HCT116 (cell line): ENCODE data around the gene SLC22A23. TPM values are rescaled to one million over a fixed set of nuclear protein-coding genes. Genes with fewer than 3 reads are reported as not detected.

ENCODE experiments used
- ATAC-seq: fragments of 200-7000 bp; cut with Tn5 transposase; 2 replicates; pipeline ENCODE4 v1.9.1; 2020; ENCODE audit warnings: mild to moderate bottlenecking, moderate library complexity
- BruUV-seq: library from RNA; stranded (reverse); fragments of 400-500 nt; replicated peaks from 2 replicates; lab custom pipeline; 2021; lab: Mats Ljungman, UMichigan
- CTCF ChIA-PET: fragments of 300-600 bp; sonication (Branson Sonifier 250); formaldehyde crosslinking; loops from one replicate; lab custom pipeline; 2021; ENCODE audit warnings: antibody characterized with exemption; lab: Charles Lee
- POLR2A ChIA-PET: fragments of 300-600, 350-600 bp; sonication (Branson Sonifier 250); formaldehyde crosslinking; loops from one replicate; lab custom pipeline; 2021; ENCODE audit warnings: antibody characterized with exemption; lab: Charles Lee
- RAD21 ChIA-PET, 2 experiments: fragments of 300-600 bp; sonication (Branson Sonifier 250); formaldehyde crosslinking; loops; one replicate each; lab custom pipeline; 2023; ENCODE audit warnings: low total read pairs in 2 of 2; ENCODE audit not compliant: uncharacterized antibody in 2 of 2, unreplicated experiment in 2 of 2, low non-redundant PET in 1 of 2; lab: Charles Lee
- DNase-seq: peaks from one replicate; pipeline ENCODE4 v3.0.0-alpha.2; 2010; ENCODE audit warnings: low read depth, low spot score
- H2AFZ ChIP-seq: fragments of 200-600 bp; shearing (Covaris generic), sonication (generic); 2 replicates; pipeline ENCODE4 v1.6.1; 2017; ENCODE audit warnings: low read depth, mixed run types, mixed read lengths, antibody characterized with exemption, low read length; ENCODE audit not compliant: poor library complexity, severe bottlenecking
- H3K27ac ChIP-seq: 2 replicates; pipeline ENCODE4 v1.5.1; 2012; ENCODE audit warnings: low read depth, low read length
- H3K27me3 ChIP-seq: fragments of 200-600 bp; sonication (generic); 2 replicates; pipeline ENCODE4 v1.6.1; 2016; ENCODE audit warnings: mixed run types, low read length, mixed read lengths; ENCODE audit not compliant: insufficient read depth
- H3K36me3 ChIP-seq, 2 experiments: fragments of 200-500 bp in 1 of 2; fragments of 200-600 bp in 1 of 2; sonication (Bioruptor generic) in 1 of 2; sonication (generic) in 1 of 2; 2 replicates each; pipeline versions ENCODE4 v1.5.1 to v1.6.1; 2014 to 2016; ENCODE audit warnings: low read length in 2 of 2, inconsistent platforms in 1 of 2, mixed read lengths in 1 of 2, mixed run types in 1 of 2; ENCODE audit not compliant: insufficient read depth in 2 of 2, control insufficient read depth in 1 of 2
- H3K4me1 ChIP-seq, 2 experiments: fragments of 200-600 bp in 1 of 2; sonication (generic) in 1 of 2; 2 replicates each; pipeline versions ENCODE4 v1.5.1 to v1.6.1; 2012 to 2017; ENCODE audit warnings: low read length in 2 of 2, inconsistent platforms in 1 of 2, mild to moderate bottlenecking in 1 of 2, mixed read lengths in 1 of 2, mixed run types in 1 of 2, moderate library complexity in 1 of 2; ENCODE audit not compliant: insufficient read depth in 2 of 2, control insufficient read depth in 1 of 2
- H3K4me2 ChIP-seq: fragments of 200-600 bp; sonication (generic); 2 replicates; pipeline ENCODE4 v1.6.1; 2017; ENCODE audit warnings: mixed run types, low read length, mixed read lengths
- H3K4me3 ChIP-seq, 2 experiments: fragments of 200-600 bp in 1 of 2; sonication (generic) in 1 of 2; replicated peaks in 1 of 2; 2 replicates each; pipeline ENCODE4 v1.5.1; 2011 to 2016; ENCODE audit warnings: low read length in 2 of 2, control low read depth in 1 of 2, low read depth in 1 of 2, mild to moderate bottlenecking in 1 of 2, mixed read lengths in 1 of 2, mixed run types in 1 of 2
- H3K79me2 ChIP-seq: fragments of 200-600 bp; sonication (generic); 2 replicates; pipeline ENCODE4 v1.6.1; 2017; ENCODE audit warnings: mild to moderate bottlenecking, mixed run types, low read length, moderate library complexity, mixed read lengths; ENCODE audit not compliant: insufficient read depth
- H3K9ac ChIP-seq: fragments of 200-600 bp; sonication (generic); 2 replicates; pipeline ENCODE4 v1.6.1; 2016; ENCODE audit warnings: low read length, mixed read lengths
- H3K9me2 ChIP-seq: fragments of 200-600 bp; sonication (generic), shearing (Covaris generic); 2 replicates; pipeline ENCODE4 v1.6.1; 2017; ENCODE audit warnings: mixed run types, mild to moderate bottlenecking, moderate library complexity; ENCODE audit not compliant: insufficient read depth
- H3K9me3 ChIP-seq, 2 experiments: fragments of 200-500 bp in 1 of 2; fragments of 200-600 bp in 1 of 2; sonication (Bioruptor generic) in 1 of 2; sonication (generic) in 1 of 2; 2 replicates each; pipeline ENCODE4 v1.6.1; 2014 to 2017; ENCODE audit warnings: low read length in 2 of 2, mixed read lengths in 2 of 2, inconsistent platforms in 1 of 2, low read depth in 1 of 2, mild to moderate bottlenecking in 1 of 2, mixed run types in 1 of 2, moderate library complexity in 1 of 2; ENCODE audit not compliant: control insufficient read depth in 1 of 2, insufficient read depth in 1 of 2
- H4K20me1 ChIP-seq: fragments of 200-600 bp; sonication (generic), shearing (Covaris generic); 2 replicates; pipeline ENCODE4 v1.6.1; 2017; ENCODE audit warnings: mixed run types, mild to moderate bottlenecking, moderate library complexity; ENCODE audit not compliant: insufficient read depth
- CTCF ChIP-seq, 3 experiments: fragments of 200-600 bp in 1 of 3; sonication (generic) in 1 of 3; IDR thresholded peaks in 2 of 3; conservative IDR thresholded peaks in 1 of 3; 2 replicates each; pipeline ENCODE4 v1.5.1; 2012 to 2017; ENCODE audit warnings: low read depth in 2 of 3, low read length in 2 of 3, antibody characterized with exemption in 1 of 3, borderline replicate concordance in 1 of 3, control low read depth in 1 of 3, mild to moderate bottlenecking in 1 of 3, mixed read lengths in 1 of 3, mixed run types in 1 of 3, moderate library complexity in 1 of 3; ENCODE audit not compliant: insufficient read depth in 1 of 3
- POLR2A ChIP-seq: IDR thresholded peaks from 2 replicates; pipeline ENCODE4 v1.7.0; 2011; ENCODE audit warnings: borderline replicate concordance; ENCODE audit not compliant: insufficient read depth, insufficient read length; ENCODE audit errors: extremely low read depth
- SIN3A ChIP-seq: IDR thresholded peaks from 2 replicates; pipeline ENCODE4 v1.6.1; 2012; ENCODE audit warnings: low read depth
- ZNF274 ChIP-seq: fragments of 200-500 bp; sonication (Bioruptor generic); IDR thresholded peaks from 2 replicates; pipeline ENCODE4 v1.6.1; 2014; ENCODE audit warnings: mild to moderate bottlenecking, low read depth, low read length, inconsistent platforms
- intact Hi-C: fragments of 100-400 bp; cut with micrococcal nuclease; formaldehyde crosslinking; loops from 2 replicates; pipeline ENCODE4 v1.10.0; 2022
- total RNA-seq: library from RNA; stranded (reverse); gene quantifications from one replicate; pipeline ENCODE4 v1.2.1, GENCODE V29; 2021; ENCODE audit not compliant: unreplicated experiment
- TF ChIP-seq, protein P1 (sequence below): IDR thresholded peaks from 2 replicates; pipeline ENCODE4 v1.6.1; 2011; ENCODE audit warnings: mild to moderate bottlenecking, low read length, moderate library complexity; ENCODE audit not compliant: insufficient replicate concordance; ENCODE audit errors: extremely low read depth

Gene SLC22A23
- total RNA-seq, 1 experiment from 2014 or later, result 11.5 TPM

DNA sequence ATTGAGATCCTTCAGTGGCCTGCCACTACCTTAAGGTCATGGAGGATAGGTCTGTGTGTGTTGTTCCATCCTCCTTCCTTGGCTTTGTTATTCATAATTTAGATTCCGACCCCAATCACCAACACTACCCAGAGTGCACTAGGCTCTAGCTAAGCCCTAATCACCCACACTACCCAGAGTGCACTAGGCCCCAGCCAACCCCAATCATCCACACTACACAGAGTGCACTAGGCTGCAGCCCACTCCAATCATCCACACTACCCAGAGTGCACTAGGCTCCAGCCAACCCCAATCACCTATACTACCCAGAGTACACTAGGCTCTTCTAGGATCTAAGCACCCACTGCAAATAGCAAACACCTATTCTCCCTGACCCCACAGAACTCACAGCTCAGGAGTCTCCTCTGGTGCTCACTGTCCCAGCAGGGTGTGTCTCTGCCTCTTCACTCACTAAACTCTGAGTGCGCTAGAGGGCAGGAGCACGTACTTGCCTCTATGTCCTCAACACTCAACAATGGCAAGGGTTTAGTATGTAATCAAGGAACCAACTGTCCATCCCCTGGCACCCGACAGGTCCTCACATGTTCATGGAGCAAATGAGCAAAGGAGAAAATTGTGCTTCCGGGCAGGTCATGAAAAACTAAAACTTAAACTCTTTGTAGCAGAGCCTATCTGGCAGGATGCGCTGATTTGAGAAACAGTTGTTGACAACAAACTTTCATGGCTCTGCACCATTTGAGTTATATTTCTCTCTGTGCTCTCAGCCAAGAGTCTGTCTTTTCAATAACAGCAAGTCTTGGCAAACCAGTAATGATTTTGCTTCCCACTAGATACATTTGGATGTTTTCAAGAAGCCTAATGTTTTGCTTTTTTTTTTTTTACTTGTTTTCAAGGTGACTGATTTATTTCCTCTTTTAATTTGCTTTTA is 54.3 kb downstream of the SLC22A23 start:
- no peaks in the 10 kb centered on the region for H3K36me3 ChIP-seq
- CTCF ChIA-PET, result no interaction called here
- H3K9me3 ChIP-seq, result no peaks in the 10 kb centered on the region
- H2AFZ ChIP-seq, result no peak overlapping the region
- no peak overlapping the region for H3K4me3 ChIP-seq
- no peak overlapping the region for H3K9ac ChIP-seq
- no peaks in the 10 kb centered on the region for H3K27me3 ChIP-seq
- no peaks in the 10 kb centered on the region for H4K20me1 ChIP-seq
- RAD21 ChIA-PET, result interaction anchor here in 1 of 2 experiments (0.6 kb wide), 1 partner anchor 54 kb away, joined by 3 read pairs; the partner anchor contains the start of gene SLC22A23
- TF ChIP-seq, protein P1, sequence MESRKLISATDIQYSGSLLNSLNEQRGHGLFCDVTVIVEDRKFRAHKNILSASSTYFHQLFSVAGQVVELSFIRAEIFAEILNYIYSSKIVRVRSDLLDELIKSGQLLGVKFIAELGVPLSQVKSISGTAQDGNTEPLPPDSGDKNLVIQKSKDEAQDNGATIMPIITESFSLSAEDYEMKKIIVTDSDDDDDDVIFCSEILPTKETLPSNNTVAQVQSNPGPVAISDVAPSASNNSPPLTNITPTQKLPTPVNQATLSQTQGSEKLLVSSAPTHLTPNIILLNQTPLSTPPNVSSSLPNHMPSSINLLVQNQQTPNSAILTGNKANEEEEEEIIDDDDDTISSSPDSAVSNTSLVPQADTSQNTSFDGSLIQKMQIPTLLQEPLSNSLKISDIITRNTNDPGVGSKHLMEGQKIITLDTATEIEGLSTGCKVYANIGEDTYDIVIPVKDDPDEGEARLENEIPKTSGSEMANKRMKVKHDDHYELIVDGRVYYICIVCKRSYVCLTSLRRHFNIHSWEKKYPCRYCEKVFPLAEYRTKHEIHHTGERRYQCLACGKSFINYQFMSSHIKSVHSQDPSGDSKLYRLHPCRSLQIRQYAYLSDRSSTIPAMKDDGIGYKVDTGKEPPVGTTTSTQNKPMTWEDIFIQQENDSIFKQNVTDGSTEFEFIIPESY, result no peak
- no peak for TF ChIP-seq SIN3A
- TF ChIP-seq POLR2A, result no peak
- TF ChIP-seq, all 23 proteins: peak for 0
- Histone ChIP-seq H3K79me2 (no peaks in the 10 kb centered on the region), H3K27ac (no peak overlapping the region), H3K4me1 (peaks cover 5 to 6% of the 10 kb centered on the region in 2 experiments; a peak in 1 of 4 replicates), H3K9me2 (no peaks in the 10 kb centered on the region), H3K4me2 (no peak overlapping the region)
- POLR2A ChIA-PET, result no interaction called here
- DNase-seq, result no peak
- peak; percentile 44; the same call in 1 of the 2 replicates for ATAC-seq
- intact Hi-C loops, result no loop called here
- BruUV-seq, result no TSS peak

DNA sequence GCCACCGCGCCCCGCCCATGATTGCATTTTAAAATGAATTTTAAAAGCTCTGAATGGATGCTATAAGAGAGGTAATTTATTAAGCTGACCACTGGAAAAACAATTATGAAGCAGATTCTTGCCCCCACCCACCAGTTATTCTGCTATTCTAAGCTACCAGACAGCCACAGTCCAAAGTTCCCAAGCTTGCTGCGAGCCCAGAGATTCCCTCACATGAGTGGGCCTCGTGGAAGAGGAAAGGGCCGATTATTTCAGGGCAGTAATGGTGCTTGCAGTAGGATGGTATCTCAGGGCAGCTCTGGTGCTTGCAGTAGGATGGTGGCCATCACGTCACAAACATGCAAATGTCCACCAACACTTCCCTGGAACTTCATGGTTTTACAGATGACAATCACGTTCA is 56.7 kb downstream of the SLC22A23 start:
- CTCF ChIA-PET, result interaction anchor here (1.2 kb wide), 1 partner anchor 11 kb away, joined by 7 read pairs; no protein-coding TSS in a partner anchor
- no peak for TF ChIP-seq CTCF (IDR thresholded peaks at IDR 0.05 in 2 of 3, conservative IDR thresholded peaks at IDR 0.05 in 1 of 3; ENCODE audit: borderline replicate concordance in 1 of 3, insufficient read depth in 1 of 3, low read depth in 2 of 3, low read length in 2 of 3)
- no peak for TF ChIP-seq ZNF274
- TF ChIP-seq, all 23 proteins: peak for 0
- Histone ChIP-seq H4K20me1 (no peaks in the 10 kb centered on the region), H3K36me3 (no peaks in the 10 kb centered on the region), H3K9me2 (no peaks in the 10 kb centered on the region), H3K27me3 (no peaks in the 10 kb centered on the region), H3K4me1 (peaks cover 5 to 6% of the 10 kb centered on the region in 2 experiments; a peak in 1 of 4 replicates), H2AFZ (no peak overlapping the region), H3K4me3 (no peak overlapping the region), H3K9ac (no peak overlapping the region), H3K9me3 (no peaks in the 10 kb centered on the region), H3K4me2 (no peak overlapping the region), H3K79me2 (no peaks in the 10 kb centered on the region), H3K27ac (no peak overlapping the region)
- POLR2A ChIA-PET, result no interaction called here
- RAD21 ChIA-PET, result no interaction called here
- intact Hi-C loops, result no loop called here
- DNase-seq (no peak), ATAC-seq (no peak)
- BruUV-seq, result no TSS peak
